HCT116 (cell line): ENCODE results near the gene NLN. TPM values are rescaled to one million over a fixed set of nuclear protein-coding genes. Genes with fewer than 3 reads are reported as not detected.
A peak's percentile ranks its signal among the peaks of the same experiment; 100 is the strongest.

ENCODE experiments used
- ATAC-seq: fragments of 200-7000 bp; cut with Tn5 transposase; 2 replicates; pipeline ENCODE4 v1.9.1; 2020; ENCODE audit warnings: mild to moderate bottlenecking, moderate library complexity
- BruUV-seq: library from RNA; stranded (reverse); fragments of 400-500 nt; replicated peaks from 2 replicates; lab custom pipeline; 2021; lab: Mats Ljungman, UMichigan
- CTCF ChIA-PET: fragments of 300-600 bp; sonication (Branson Sonifier 250); formaldehyde crosslinking; loops from one replicate; lab custom pipeline; 2021; ENCODE audit warnings: antibody characterized with exemption; lab: Charles Lee
- POLR2A ChIA-PET: fragments of 300-600, 350-600 bp; sonication (Branson Sonifier 250); formaldehyde crosslinking; loops from one replicate; lab custom pipeline; 2021; ENCODE audit warnings: antibody characterized with exemption; lab: Charles Lee
- RAD21 ChIA-PET, 2 experiments: fragments of 300-600 bp; sonication (Branson Sonifier 250); formaldehyde crosslinking; loops; one replicate each; lab custom pipeline; 2023; ENCODE audit warnings: low total read pairs in 2 of 2; ENCODE audit not compliant: uncharacterized antibody in 2 of 2, unreplicated experiment in 2 of 2, low non-redundant PET in 1 of 2; lab: Charles Lee
- DNase-seq: peaks from one replicate; pipeline ENCODE4 v3.0.0-alpha.2; 2010; ENCODE audit warnings: low read depth, low spot score
- H2AFZ ChIP-seq: fragments of 200-600 bp; shearing (Covaris generic), sonication (generic); 2 replicates; pipeline ENCODE4 v1.6.1; 2017; ENCODE audit warnings: low read depth, mixed run types, mixed read lengths, antibody characterized with exemption, low read length; ENCODE audit not compliant: poor library complexity, severe bottlenecking
- H3K27ac ChIP-seq: 2 replicates; pipeline ENCODE4 v1.5.1; 2012; ENCODE audit warnings: low read depth, low read length
- H3K27me3 ChIP-seq: fragments of 200-600 bp; sonication (generic); 2 replicates; pipeline ENCODE4 v1.6.1; 2016; ENCODE audit warnings: mixed run types, low read length, mixed read lengths; ENCODE audit not compliant: insufficient read depth
- H3K36me3 ChIP-seq, 2 experiments: fragments of 200-500 bp in 1 of 2; fragments of 200-600 bp in 1 of 2; sonication (Bioruptor generic) in 1 of 2; sonication (generic) in 1 of 2; 2 replicates each; pipeline versions ENCODE4 v1.5.1 to v1.6.1; 2014 to 2016; ENCODE audit warnings: low read length in 2 of 2, inconsistent platforms in 1 of 2, mixed read lengths in 1 of 2, mixed run types in 1 of 2; ENCODE audit not compliant: insufficient read depth in 2 of 2, control insufficient read depth in 1 of 2
- H3K4me1 ChIP-seq, 2 experiments: fragments of 200-600 bp in 1 of 2; sonication (generic) in 1 of 2; 2 replicates each; pipeline versions ENCODE4 v1.5.1 to v1.6.1; 2012 to 2017; ENCODE audit warnings: low read length in 2 of 2, inconsistent platforms in 1 of 2, mild to moderate bottlenecking in 1 of 2, mixed read lengths in 1 of 2, mixed run types in 1 of 2, moderate library complexity in 1 of 2; ENCODE audit not compliant: insufficient read depth in 2 of 2, control insufficient read depth in 1 of 2
- H3K4me2 ChIP-seq: fragments of 200-600 bp; sonication (generic); 2 replicates; pipeline ENCODE4 v1.6.1; 2017; ENCODE audit warnings: mixed run types, low read length, mixed read lengths
- H3K4me3 ChIP-seq, 2 experiments: fragments of 200-600 bp in 1 of 2; sonication (generic) in 1 of 2; replicated peaks in 1 of 2; 2 replicates each; pipeline ENCODE4 v1.5.1; 2011 to 2016; ENCODE audit warnings: low read length in 2 of 2, control low read depth in 1 of 2, low read depth in 1 of 2, mild to moderate bottlenecking in 1 of 2, mixed read lengths in 1 of 2, mixed run types in 1 of 2
- H3K79me2 ChIP-seq: fragments of 200-600 bp; sonication (generic); 2 replicates; pipeline ENCODE4 v1.6.1; 2017; ENCODE audit warnings: mild to moderate bottlenecking, mixed run types, low read length, moderate library complexity, mixed read lengths; ENCODE audit not compliant: insufficient read depth
- H3K9ac ChIP-seq: fragments of 200-600 bp; sonication (generic); 2 replicates; pipeline ENCODE4 v1.6.1; 2016; ENCODE audit warnings: low read length, mixed read lengths
- H3K9me2 ChIP-seq: fragments of 200-600 bp; sonication (generic), shearing (Covaris generic); 2 replicates; pipeline ENCODE4 v1.6.1; 2017; ENCODE audit warnings: mixed run types, mild to moderate bottlenecking, moderate library complexity; ENCODE audit not compliant: insufficient read depth
- H3K9me3 ChIP-seq, 2 experiments: fragments of 200-500 bp in 1 of 2; fragments of 200-600 bp in 1 of 2; sonication (Bioruptor generic) in 1 of 2; sonication (generic) in 1 of 2; 2 replicates each; pipeline ENCODE4 v1.6.1; 2014 to 2017; ENCODE audit warnings: low read length in 2 of 2, mixed read lengths in 2 of 2, inconsistent platforms in 1 of 2, low read depth in 1 of 2, mild to moderate bottlenecking in 1 of 2, mixed run types in 1 of 2, moderate library complexity in 1 of 2; ENCODE audit not compliant: control insufficient read depth in 1 of 2, insufficient read depth in 1 of 2
- H4K20me1 ChIP-seq: fragments of 200-600 bp; sonication (generic), shearing (Covaris generic); 2 replicates; pipeline ENCODE4 v1.6.1; 2017; ENCODE audit warnings: mixed run types, mild to moderate bottlenecking, moderate library complexity; ENCODE audit not compliant: insufficient read depth
- EGR1 ChIP-seq: IDR thresholded peaks from 2 replicates; pipeline ENCODE4 v1.6.1; 2012; ENCODE audit warnings: low read depth
- ELF1 ChIP-seq: IDR thresholded peaks from 2 replicates; pipeline ENCODE4 v1.6.1; 2012; ENCODE audit warnings: low read depth, borderline replicate concordance
- EZH2 ChIP-seq: fragments of 200-600 bp; sonication (generic); IDR thresholded peaks from 2 replicates; pipeline ENCODE4 v1.6.1; 2017; ENCODE audit warnings: antibody characterized with exemption, mixed run types
- EZH2phosphoT487 ChIP-seq: fragments of 200-600 bp; IDR thresholded peaks from 2 replicates; pipeline ENCODE4 v1.6.1; 2018; ENCODE audit warnings: antibody characterized with exemption, borderline replicate concordance
- FOSL1 ChIP-seq: IDR thresholded peaks from 2 replicates; pipeline ENCODE4 v1.6.1; 2012; ENCODE audit warnings: low read depth
- JUND ChIP-seq: IDR thresholded peaks from 2 replicates; pipeline ENCODE4 v1.6.1; 2012
- POLR2AphosphoS5 ChIP-seq: IDR thresholded peaks from 2 replicates; pipeline ENCODE4 v1.6.1; 2011; ENCODE audit warnings: mild to moderate bottlenecking, low read depth, low read length, moderate library complexity
- RAD21 ChIP-seq: IDR thresholded peaks from 2 replicates; pipeline ENCODE4 v1.6.1; 2012; ENCODE audit warnings: low read depth, mild to moderate bottlenecking
- SIN3A ChIP-seq: IDR thresholded peaks from 2 replicates; pipeline ENCODE4 v1.6.1; 2012; ENCODE audit warnings: low read depth
- SRF ChIP-seq: IDR thresholded peaks from 2 replicates; pipeline ENCODE4 v1.6.1; 2012; ENCODE audit warnings: low read depth
- YY1 ChIP-seq: IDR thresholded peaks from 2 replicates; pipeline ENCODE4 v1.6.1; 2011; ENCODE audit warnings: low read length, low read depth, moderate library complexity, mild to moderate bottlenecking; ENCODE audit not compliant: insufficient replicate concordance; ENCODE audit errors: extremely low read depth
- ZNF274 ChIP-seq: fragments of 200-500 bp; sonication (Bioruptor generic); IDR thresholded peaks from 2 replicates; pipeline ENCODE4 v1.6.1; 2014; ENCODE audit warnings: mild to moderate bottlenecking, low read depth, low read length, inconsistent platforms
- intact Hi-C: fragments of 100-400 bp; cut with micrococcal nuclease; formaldehyde crosslinking; loops from 2 replicates; pipeline ENCODE4 v1.10.0; 2022
- total RNA-seq: library from RNA; stranded (reverse); gene quantifications from one replicate; pipeline ENCODE4 v1.2.1, GENCODE V29; 2021; ENCODE audit not compliant: unreplicated experiment
- TF ChIP-seq, protein P1 (sequence below): IDR thresholded peaks from 2 replicates; pipeline ENCODE4 v1.6.1; 2012
- TF ChIP-seq, protein P2 (sequence below), 3 experiments: fragments of 200-600 bp in 1 of 3; sonication (generic) in 1 of 3; IDR thresholded peaks in 2 of 3; conservative IDR thresholded peaks in 1 of 3; 2 replicates each; pipeline ENCODE4 v1.5.1; 2012 to 2017; ENCODE audit warnings: low read depth in 2 of 3, low read length in 2 of 3, antibody characterized with exemption in 1 of 3, borderline replicate concordance in 1 of 3, control low read depth in 1 of 3, mild to moderate bottlenecking in 1 of 3, mixed read lengths in 1 of 3, mixed run types in 1 of 3, moderate library complexity in 1 of 3; ENCODE audit not compliant: insufficient read depth in 1 of 3
- TF ChIP-seq, protein P3 (sequence below): IDR thresholded peaks from 2 replicates; pipeline ENCODE4 v1.6.1; 2012
- TF ChIP-seq, protein P4 (sequence below): IDR thresholded peaks from 2 replicates; pipeline ENCODE4 v1.6.1; 2012; ENCODE audit warnings: low read depth

Gene NLN
- total RNA-seq, 1 experiment from 2014 or later: 67.6 TPM

DNA sequence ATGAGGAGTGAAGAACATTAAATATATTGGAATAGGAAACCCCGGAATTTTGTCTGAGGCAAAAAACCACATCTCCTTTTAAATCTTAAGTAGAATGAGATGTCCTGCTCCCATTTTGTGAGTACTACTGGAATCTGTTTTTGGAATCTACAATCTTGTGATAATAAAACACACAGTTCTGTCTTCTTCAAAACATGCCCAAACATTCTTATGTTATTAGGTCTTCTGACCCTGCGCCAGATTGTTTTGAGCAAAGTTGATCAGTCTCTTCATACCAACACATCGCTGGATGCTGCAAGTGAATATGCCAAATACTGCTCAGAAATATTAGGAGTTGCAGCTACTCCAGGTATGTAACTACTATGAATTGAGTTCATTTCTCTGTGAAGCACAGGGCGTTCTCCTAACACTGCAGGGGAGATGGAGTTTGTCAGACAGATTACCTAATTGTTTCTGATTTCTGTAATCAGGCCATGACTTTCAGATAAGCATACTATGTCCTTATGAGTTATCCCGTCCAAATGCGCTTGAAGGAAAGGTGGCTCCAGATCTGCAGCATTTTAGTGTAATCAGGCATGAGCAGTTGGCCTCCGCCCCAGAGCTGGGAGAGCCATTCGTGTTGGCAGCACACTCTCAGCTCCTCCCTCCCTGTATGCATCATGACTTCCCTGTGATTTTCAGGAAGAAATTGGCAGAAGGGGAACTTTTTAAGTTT lies 88.0 kb downstream of the NLN start:
- ATAC-seq (peak; percentile 26; the same call in 1 of the 2 replicates), DNase-seq (no peak)
- intact Hi-C loops: no loop called here
- no peaks in the 10 kb centered on the region for H3K79me2 ChIP-seq
- H3K27me3 ChIP-seq: no peaks in the 10 kb centered on the region
- H4K20me1 ChIP-seq: no peaks in the 10 kb centered on the region
- CTCF ChIA-PET: no interaction called here
- no peak overlapping the region for H2AFZ ChIP-seq
- TF ChIP-seq YY1 (no peak), ELF1 (no peak), EZH2phosphoT487 (no peak), EZH2 (no peak), POLR2AphosphoS5 (no peak), SRF (no peak), EGR1 (no peak), RAD21 (no peak), FOSL1 (no peak), ZNF274 (no peak), SIN3A (no peak), JUND (no peak)
- TF ChIP-seq, protein P1, sequence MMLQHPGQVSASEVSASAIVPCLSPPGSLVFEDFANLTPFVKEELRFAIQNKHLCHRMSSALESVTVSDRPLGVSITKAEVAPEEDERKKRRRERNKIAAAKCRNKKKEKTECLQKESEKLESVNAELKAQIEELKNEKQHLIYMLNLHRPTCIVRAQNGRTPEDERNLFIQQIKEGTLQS: no peak
- TF ChIP-seq, protein P2, sequence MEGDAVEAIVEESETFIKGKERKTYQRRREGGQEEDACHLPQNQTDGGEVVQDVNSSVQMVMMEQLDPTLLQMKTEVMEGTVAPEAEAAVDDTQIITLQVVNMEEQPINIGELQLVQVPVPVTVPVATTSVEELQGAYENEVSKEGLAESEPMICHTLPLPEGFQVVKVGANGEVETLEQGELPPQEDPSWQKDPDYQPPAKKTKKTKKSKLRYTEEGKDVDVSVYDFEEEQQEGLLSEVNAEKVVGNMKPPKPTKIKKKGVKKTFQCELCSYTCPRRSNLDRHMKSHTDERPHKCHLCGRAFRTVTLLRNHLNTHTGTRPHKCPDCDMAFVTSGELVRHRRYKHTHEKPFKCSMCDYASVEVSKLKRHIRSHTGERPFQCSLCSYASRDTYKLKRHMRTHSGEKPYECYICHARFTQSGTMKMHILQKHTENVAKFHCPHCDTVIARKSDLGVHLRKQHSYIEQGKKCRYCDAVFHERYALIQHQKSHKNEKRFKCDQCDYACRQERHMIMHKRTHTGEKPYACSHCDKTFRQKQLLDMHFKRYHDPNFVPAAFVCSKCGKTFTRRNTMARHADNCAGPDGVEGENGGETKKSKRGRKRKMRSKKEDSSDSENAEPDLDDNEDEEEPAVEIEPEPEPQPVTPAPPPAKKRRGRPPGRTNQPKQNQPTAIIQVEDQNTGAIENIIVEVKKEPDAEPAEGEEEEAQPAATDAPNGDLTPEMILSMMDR (IDR thresholded peaks at IDR 0.05 in 2 of 3, conservative IDR thresholded peaks at IDR 0.05 in 1 of 3; ENCODE audit: borderline replicate concordance in 1 of 3, insufficient read depth in 1 of 3, low read depth in 2 of 3, low read length in 2 of 3): no peak
- TF ChIP-seq, protein P3, sequence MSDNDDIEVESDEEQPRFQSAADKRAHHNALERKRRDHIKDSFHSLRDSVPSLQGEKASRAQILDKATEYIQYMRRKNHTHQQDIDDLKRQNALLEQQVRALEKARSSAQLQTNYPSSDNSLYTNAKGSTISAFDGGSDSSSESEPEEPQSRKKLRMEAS: no peak
- TF ChIP-seq, protein P4, sequence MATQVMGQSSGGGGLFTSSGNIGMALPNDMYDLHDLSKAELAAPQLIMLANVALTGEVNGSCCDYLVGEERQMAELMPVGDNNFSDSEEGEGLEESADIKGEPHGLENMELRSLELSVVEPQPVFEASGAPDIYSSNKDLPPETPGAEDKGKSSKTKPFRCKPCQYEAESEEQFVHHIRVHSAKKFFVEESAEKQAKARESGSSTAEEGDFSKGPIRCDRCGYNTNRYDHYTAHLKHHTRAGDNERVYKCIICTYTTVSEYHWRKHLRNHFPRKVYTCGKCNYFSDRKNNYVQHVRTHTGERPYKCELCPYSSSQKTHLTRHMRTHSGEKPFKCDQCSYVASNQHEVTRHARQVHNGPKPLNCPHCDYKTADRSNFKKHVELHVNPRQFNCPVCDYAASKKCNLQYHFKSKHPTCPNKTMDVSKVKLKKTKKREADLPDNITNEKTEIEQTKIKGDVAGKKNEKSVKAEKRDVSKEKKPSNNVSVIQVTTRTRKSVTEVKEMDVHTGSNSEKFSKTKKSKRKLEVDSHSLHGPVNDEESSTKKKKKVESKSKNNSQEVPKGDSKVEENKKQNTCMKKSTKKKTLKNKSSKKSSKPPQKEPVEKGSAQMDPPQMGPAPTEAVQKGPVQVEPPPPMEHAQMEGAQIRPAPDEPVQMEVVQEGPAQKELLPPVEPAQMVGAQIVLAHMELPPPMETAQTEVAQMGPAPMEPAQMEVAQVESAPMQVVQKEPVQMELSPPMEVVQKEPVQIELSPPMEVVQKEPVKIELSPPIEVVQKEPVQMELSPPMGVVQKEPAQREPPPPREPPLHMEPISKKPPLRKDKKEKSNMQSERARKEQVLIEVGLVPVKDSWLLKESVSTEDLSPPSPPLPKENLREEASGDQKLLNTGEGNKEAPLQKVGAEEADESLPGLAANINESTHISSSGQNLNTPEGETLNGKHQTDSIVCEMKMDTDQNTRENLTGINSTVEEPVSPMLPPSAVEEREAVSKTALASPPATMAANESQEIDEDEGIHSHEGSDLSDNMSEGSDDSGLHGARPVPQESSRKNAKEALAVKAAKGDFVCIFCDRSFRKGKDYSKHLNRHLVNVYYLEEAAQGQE: no peak
- H3K4me3 ChIP-seq: no peak overlapping the region
- RAD21 ChIA-PET: no interaction called here
- peak overlapping the region; percentile 81 for H3K4me2 ChIP-seq
- peaks cover 0 to 1% of the 10 kb centered on the region in 2 experiments; a peak in 1 of 4 replicates for H3K36me3 ChIP-seq
- H3K27ac ChIP-seq: peak overlapping the region; percentile 81
- no peak overlapping the region for H3K9ac ChIP-seq
- no peaks in the 10 kb centered on the region for H3K9me3 ChIP-seq
- POLR2A ChIA-PET: no interaction called here
- BruUV-seq: no TSS peak
- H3K9me2 ChIP-seq: no peaks in the 10 kb centered on the region
- H3K4me1 ChIP-seq: peaks cover 68 to 78% of the 10 kb centered on the region in 2 experiments
